H9 (cell line): ENCODE results near the gene CYP26A1. TPM values are rescaled to one million over a fixed set of nuclear protein-coding genes. Genes with fewer than 3 reads are reported as not detected.

Source experiments
- DNase-seq: peaks from one replicate; pipeline ENCODE4 v3.0.0-alpha.2; 2017
- H2AFZ ChIP-seq: one replicate; pipeline ENCODE4 v1.6.1; 2013; ENCODE audit warnings: mild to moderate bottlenecking, low read length, control low read depth, moderate library complexity
- H2AK5ac ChIP-seq: 2 replicates; pipeline ENCODE4 v1.6.1; 2013; ENCODE audit warnings: low read length, control low read depth, mixed read lengths; ENCODE audit not compliant: insufficient read length
- H2BK120ac ChIP-seq: one replicate; pipeline ENCODE4 v1.6.1; 2013; ENCODE audit warnings: low read depth, mild to moderate bottlenecking, low read length, control low read depth, inconsistent platforms; ENCODE audit not compliant: poor library complexity, severe bottlenecking
- H2BK12ac ChIP-seq: 2 replicates; pipeline ENCODE4 v1.6.1; 2013; ENCODE audit warnings: low read length, control low read depth, mixed read lengths, low read depth; ENCODE audit not compliant: insufficient read length
- H2BK15ac ChIP-seq: 2 replicates; pipeline ENCODE4 v1.6.1; 2013; ENCODE audit warnings: low read depth, low read length, control low read depth
- H2BK20ac ChIP-seq: one replicate; pipeline ENCODE4 v1.6.1; 2013; ENCODE audit warnings: low read depth, mild to moderate bottlenecking, low read length, control low read depth, inconsistent platforms; ENCODE audit not compliant: poor library complexity, severe bottlenecking
- H2BK5ac ChIP-seq: 2 replicates; pipeline ENCODE4 v1.6.1; 2013; ENCODE audit warnings: low read length, control low read depth, mixed read lengths; ENCODE audit not compliant: insufficient read length
- H3K14ac ChIP-seq: 2 replicates; pipeline ENCODE4 v1.6.1; 2013; ENCODE audit warnings: low read length, control low read depth; ENCODE audit not compliant: insufficient read depth
- H3K18ac ChIP-seq: 2 replicates; pipeline ENCODE4 v1.6.1; 2013; ENCODE audit warnings: low read depth, mild to moderate bottlenecking, mixed read lengths, low read length, control low read depth; ENCODE audit not compliant: insufficient read length
- H3K23ac ChIP-seq: 2 replicates; pipeline ENCODE4 v1.6.1; 2013; ENCODE audit warnings: low read length, control low read depth, mixed read lengths, low read depth; ENCODE audit not compliant: insufficient read length
- H3K23me2 ChIP-seq: 2 replicates; pipeline ENCODE4 v1.6.1; 2013; ENCODE audit warnings: low read depth, mild to moderate bottlenecking, mixed read lengths, low read length, control low read depth; ENCODE audit not compliant: insufficient read length, poor library complexity, severe bottlenecking
- H3K27ac ChIP-seq: 2 replicates; pipeline ENCODE4 v1.5.1; 2013; ENCODE audit warnings: low read length, control low read depth, mixed read lengths, low read depth; ENCODE audit not compliant: insufficient read length
- H3K27me3 ChIP-seq: 2 replicates; pipeline ENCODE4 v1.6.1; 2013; ENCODE audit warnings: low read length, control low read depth, inconsistent platforms; ENCODE audit not compliant: insufficient read depth
- H3K4ac ChIP-seq: 2 replicates; pipeline ENCODE4 v1.6.1; 2013; ENCODE audit warnings: low read depth, mild to moderate bottlenecking, control low read depth, inconsistent platforms, low read length, moderate library complexity
- H3K4me1 ChIP-seq: 2 replicates; pipeline ENCODE4 v1.6.1; 2013; ENCODE audit warnings: low read length, control low read depth, inconsistent platforms; ENCODE audit not compliant: insufficient read depth
- H3K4me2 ChIP-seq: 2 replicates; pipeline ENCODE4 v1.6.1; 2013; ENCODE audit warnings: low read length, control low read depth, mixed read lengths; ENCODE audit not compliant: insufficient read length, insufficient read depth
- H3K56ac ChIP-seq: 2 replicates; pipeline ENCODE4 v1.6.1; 2013; ENCODE audit warnings: low read depth, mild to moderate bottlenecking, mixed read lengths, low read length, control low read depth; ENCODE audit not compliant: insufficient read length
- H3K79me1 ChIP-seq: 2 replicates; pipeline ENCODE4 v1.6.1; 2013; ENCODE audit warnings: low read depth, mild to moderate bottlenecking, moderate library complexity, low read length, control low read depth, inconsistent platforms; ENCODE audit not compliant: insufficient read depth, poor library complexity, severe bottlenecking
- H3K79me2 ChIP-seq: 2 replicates; pipeline ENCODE4 v1.6.1; 2013; ENCODE audit warnings: low read length, control low read depth, inconsistent platforms; ENCODE audit not compliant: insufficient read depth
- H3K9ac ChIP-seq: 2 replicates; pipeline ENCODE4 v1.6.1; 2013; ENCODE audit warnings: low read length, control low read depth, mixed read lengths; ENCODE audit not compliant: insufficient read length; ENCODE audit errors: extremely low read depth
- H3K9me3 ChIP-seq: one replicate; pipeline ENCODE4 v1.6.1; 2013; ENCODE audit warnings: low read depth, low read length, inconsistent platforms; ENCODE audit not compliant: control insufficient read depth
- H3T11ph ChIP-seq: one replicate; pipeline ENCODE4 v1.6.1; 2013; ENCODE audit warnings: mild to moderate bottlenecking, low read length, control low read depth, inconsistent platforms
- H4K20me1 ChIP-seq: one replicate; pipeline ENCODE4 v1.6.1; 2013; ENCODE audit not compliant: control insufficient read depth, insufficient read length, insufficient read depth
- H4K5ac ChIP-seq: 2 replicates; pipeline ENCODE4 v1.6.1; 2013; ENCODE audit warnings: low read depth, mild to moderate bottlenecking, mixed read lengths, low read length, control low read depth; ENCODE audit not compliant: insufficient read length
- H4K8ac ChIP-seq: replicated peaks from 2 replicates; pipeline ENCODE4 v1.6.1; 2013; ENCODE audit warnings: low read length, control low read depth, mixed read lengths, low read depth; ENCODE audit not compliant: insufficient read length
- H4K91ac ChIP-seq: 2 replicates; pipeline ENCODE4 v1.6.1; 2013; ENCODE audit warnings: low read depth, mild to moderate bottlenecking, moderate library complexity, mixed read lengths, low read length, control low read depth; ENCODE audit not compliant: insufficient read length
- H3K27ac Mint-ChIP-seq, 3 experiments: 2 replicates in 2 of 3; 3 replicates in 1 of 3; pipeline ENCODE4 v1.8.0; 2020 to 2021; ENCODE audit warnings: mixed read lengths in 3 of 3, mild to moderate bottlenecking in 1 of 3, moderate library complexity in 1 of 3
- H3K27me3 Mint-ChIP-seq: 2 replicates; pipeline ENCODE4 v1.8.0; 2021; ENCODE audit warnings: low read depth, mild to moderate bottlenecking, moderate library complexity, mixed read lengths
- H3K36me3 Mint-ChIP-seq, 3 experiments: 2 replicates in 2 of 3; 3 replicates in 1 of 3; pipeline ENCODE4 v1.8.0; 2020 to 2021; ENCODE audit warnings: low read depth in 3 of 3, mixed read lengths in 3 of 3; ENCODE audit not compliant: insufficient read depth in 1 of 3
- H3K4me1 Mint-ChIP-seq, 2 experiments: 2 replicates each; pipeline ENCODE4 v1.8.0; 2020; ENCODE audit warnings: mixed read lengths in 2 of 2
- H3K4me3 Mint-ChIP-seq, 2 experiments: 2 replicates in 1 of 2; 3 replicates in 1 of 2; pipeline ENCODE4 v1.8.0; 2020 to 2021; ENCODE audit warnings: mild to moderate bottlenecking in 2 of 2, mixed read lengths in 2 of 2, moderate library complexity in 1 of 2
- H3K9me3 Mint-ChIP-seq, 2 experiments: 2 replicates in 1 of 2; 3 replicates in 1 of 2; pipeline ENCODE4 v1.8.0; 2020; ENCODE audit warnings: mild to moderate bottlenecking in 2 of 2, mixed read lengths in 2 of 2, moderate library complexity in 1 of 2
- CTCF ChIP-seq: fragments of 200-600 bp; sonication (generic); conservative IDR thresholded peaks from 3 replicates; pipeline ENCODE4 v1.8.0; 2021; ENCODE audit warnings: antibody characterized with exemption, mild to moderate bottlenecking
- WGBS: extraction: QIAGEN DNeasy Blood & Tissue Kit; methylation state at CpG from one replicate; pipeline ENCODE4 v1.1.7; 2013; ENCODE audit warnings: missing lambda C conversion rate, low lambda C conversion rate, mixed read lengths; ENCODE audit not compliant: insufficient read length; ENCODE audit errors: extremely low coverage; 5-methylcytosine and 5-hydroxymethylcytosine counted together
- total RNA-seq: library from RNA; stranded (reverse); gene quantifications from 2 replicates; pipeline ENCODE4 v1.2.1, GENCODE V29; 2021

Gene CYP26A1
- total RNA-seq, 1 experiment from 2014 or later: 72.1 TPM

- Histone ChIP-seq H3K79me2 (no peaks in the 10 kb centered on the region), H2BK20ac (no peak overlapping the region), H3K23me2 (peaks cover 6% of the 10 kb centered on the region), H2BK5ac (no peak overlapping the region), H3K14ac (no peak overlapping the region), H3K56ac (no peak overlapping the region), H4K5ac (no peak overlapping the region), H3K9ac (no peak overlapping the region), H3K9me3 (no peaks in the 10 kb centered on the region), H3K79me1 (no peaks in the 10 kb centered on the region), H3K4ac (no peak overlapping the region), H2AFZ (no peak overlapping the region), H4K91ac (no peak overlapping the region), H2BK12ac (no peak overlapping the region), H4K8ac (no peak overlapping the region), H3K27ac (no peak overlapping the region), H3K18ac (no peak overlapping the region), H2BK15ac (no peak overlapping the region), H3T11ph (no peak overlapping the region), H2BK120ac (no peak overlapping the region), H2AK5ac (no peak overlapping the region), H3K4me1 (no peaks in the 10 kb centered on the region), H3K4me2 (peak overlapping the region; percentile 38), H3K27me3 (peaks cover 92% of the 10 kb centered on the region), H4K20me1 (no peaks in the 10 kb centered on the region), H3K23ac (no peak overlapping the region)
- TF ChIP-seq CTCF: no peak
- no peak for DNase-seq
- Mint-ChIP-seq H3K27ac (no peak overlapping the region), H3K27me3 (peaks cover 99% of the 10 kb centered on the region), H3K9me3 (peaks cover 3 to 6% of the 10 kb centered on the region in 2 experiments; a peak in 3 of 5 replicates), H3K36me3 (peaks cover 0 to 4% (median 4%) of the 10 kb centered on the region in 3 experiments; a peak in 4 of 7 replicates), H3K4me1 (peaks cover 31 to 58% of the 10 kb centered on the region in 2 experiments), H3K4me3 (peak overlapping the region; percentile 9 to 65; a peak in 2 of 5 replicates)
- WGBS: no CpG with 5 or more reads among the region's 11 CpGs
Measured at GRCh38 chr10:93066544-93066913, 7.2 kb upstream of the CYP26A1 start.
